ENCODE results near the gene FAM13A.

The FAM13A gene

DNA sequence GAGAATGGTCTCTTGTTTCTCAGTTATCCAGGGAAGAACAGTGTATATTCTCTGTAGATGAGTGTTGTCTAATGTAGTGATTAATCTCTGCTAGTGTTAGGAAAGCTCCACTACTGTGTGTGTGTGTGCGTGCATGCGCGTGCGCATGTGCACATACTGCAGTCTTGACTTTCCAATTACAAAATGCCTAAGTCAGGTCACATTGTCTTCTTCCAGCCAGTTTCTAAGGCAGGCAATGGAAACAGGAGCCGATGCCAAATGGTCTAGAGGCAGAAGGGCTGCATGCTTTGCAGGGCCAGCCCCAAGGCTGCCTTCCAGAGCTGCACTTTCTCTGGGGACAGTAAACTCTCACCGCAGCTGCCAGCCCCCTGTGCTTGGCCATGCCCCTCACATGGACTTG, 328.8 kb downstream of the FAM13A start:
- Histone ChIP-seq H3K9me2 (replicated peaks; ENCODE audit: insufficient read depth, low read length) (no peaks in the 10 kb centered on the region), H3K4me2 (ENCODE audit: low read depth, low read length, poor library complexity, severe bottlenecking) (no peak overlapping the region), H3K9ac (ENCODE audit: low read length) (no peak overlapping the region), H2AFZ (ENCODE audit: low read depth, low read length, severe bottlenecking) (no peak overlapping the region), H3K4me3 (ENCODE audit: insufficient read depth, low read length, poor library complexity, severe bottlenecking) (no peak overlapping the region), H3K9me3 (ENCODE audit: insufficient read depth, low read length) (no peaks in the 10 kb centered on the region), H4K20me1 (ENCODE audit: low read depth, low read length) (no peaks in the 10 kb centered on the region), H3K27me3 (ENCODE audit: low read length) (no peaks in the 10 kb centered on the region), H3K27ac (ENCODE audit: low read depth, low read length) (no peak overlapping the region), H3F3A (ENCODE audit: insufficient read depth) (no peaks in the 10 kb centered on the region), H3K79me2 (ENCODE audit: insufficient read depth, low read length) (no peaks in the 10 kb centered on the region), H3K36me3 (ENCODE audit: low read length) (no peaks in the 10 kb centered on the region)
- no peak for TF ChIP-seq EZH2phosphoT487 (conservative IDR thresholded peaks at IDR 0.05; ENCODE audit: low read length)
- TF ChIP-seq, protein P1, sequence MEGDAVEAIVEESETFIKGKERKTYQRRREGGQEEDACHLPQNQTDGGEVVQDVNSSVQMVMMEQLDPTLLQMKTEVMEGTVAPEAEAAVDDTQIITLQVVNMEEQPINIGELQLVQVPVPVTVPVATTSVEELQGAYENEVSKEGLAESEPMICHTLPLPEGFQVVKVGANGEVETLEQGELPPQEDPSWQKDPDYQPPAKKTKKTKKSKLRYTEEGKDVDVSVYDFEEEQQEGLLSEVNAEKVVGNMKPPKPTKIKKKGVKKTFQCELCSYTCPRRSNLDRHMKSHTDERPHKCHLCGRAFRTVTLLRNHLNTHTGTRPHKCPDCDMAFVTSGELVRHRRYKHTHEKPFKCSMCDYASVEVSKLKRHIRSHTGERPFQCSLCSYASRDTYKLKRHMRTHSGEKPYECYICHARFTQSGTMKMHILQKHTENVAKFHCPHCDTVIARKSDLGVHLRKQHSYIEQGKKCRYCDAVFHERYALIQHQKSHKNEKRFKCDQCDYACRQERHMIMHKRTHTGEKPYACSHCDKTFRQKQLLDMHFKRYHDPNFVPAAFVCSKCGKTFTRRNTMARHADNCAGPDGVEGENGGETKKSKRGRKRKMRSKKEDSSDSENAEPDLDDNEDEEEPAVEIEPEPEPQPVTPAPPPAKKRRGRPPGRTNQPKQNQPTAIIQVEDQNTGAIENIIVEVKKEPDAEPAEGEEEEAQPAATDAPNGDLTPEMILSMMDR (IDR thresholded peaks at IDR 0.05; ENCODE audit: insufficient read depth, low read length, poor library complexity, severe bottlenecking), result no peak

DNA sequence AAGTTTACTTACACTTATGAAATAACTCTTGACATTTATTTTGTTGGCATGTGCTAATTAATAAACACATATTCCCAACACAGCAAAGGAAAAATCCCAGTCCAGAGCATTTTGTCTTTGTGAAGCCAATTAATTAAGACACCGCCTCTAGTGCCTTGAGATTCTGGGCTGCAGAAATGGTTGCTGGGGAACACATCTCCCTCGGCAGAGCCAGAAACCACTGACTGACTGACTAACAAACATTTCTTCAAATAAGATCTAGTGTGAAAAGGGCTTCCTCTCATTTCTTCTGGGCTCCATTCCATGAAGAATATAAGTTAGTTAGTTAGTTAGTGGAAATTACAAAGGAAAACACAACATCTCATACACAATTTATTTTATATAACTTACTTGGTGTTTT, 331.0 kb downstream of the FAM13A start:
- Histone ChIP-seq H4K20me1 (ENCODE audit: low read depth, low read length) (no peaks in the 10 kb centered on the region), H3K9me3 (ENCODE audit: insufficient read depth, low read length) (no peaks in the 10 kb centered on the region), H3K9ac (ENCODE audit: low read length) (no peak overlapping the region), H3K79me2 (ENCODE audit: insufficient read depth, low read length) (no peaks in the 10 kb centered on the region), H2AFZ (ENCODE audit: low read depth, low read length, severe bottlenecking) (no peak overlapping the region), H3K4me3 (ENCODE audit: insufficient read depth, low read length, poor library complexity, severe bottlenecking) (no peak overlapping the region), H3K4me2 (ENCODE audit: low read depth, low read length, poor library complexity, severe bottlenecking) (no peak overlapping the region), H3K36me3 (ENCODE audit: low read length) (no peaks in the 10 kb centered on the region), H3K27me3 (ENCODE audit: low read length) (no peaks in the 10 kb centered on the region), H3K9me2 (replicated peaks; ENCODE audit: insufficient read depth, low read length) (no peaks in the 10 kb centered on the region), H3K27ac (ENCODE audit: low read depth, low read length) (no peak overlapping the region), H3F3A (ENCODE audit: insufficient read depth) (no peaks in the 10 kb centered on the region)
- no peak for TF ChIP-seq EZH2phosphoT487 (conservative IDR thresholded peaks at IDR 0.05; ENCODE audit: low read length)
- TF ChIP-seq, protein P1 (IDR thresholded peaks at IDR 0.05; ENCODE audit: insufficient read depth, low read length, poor library complexity, severe bottlenecking), result no peak

DNA sequence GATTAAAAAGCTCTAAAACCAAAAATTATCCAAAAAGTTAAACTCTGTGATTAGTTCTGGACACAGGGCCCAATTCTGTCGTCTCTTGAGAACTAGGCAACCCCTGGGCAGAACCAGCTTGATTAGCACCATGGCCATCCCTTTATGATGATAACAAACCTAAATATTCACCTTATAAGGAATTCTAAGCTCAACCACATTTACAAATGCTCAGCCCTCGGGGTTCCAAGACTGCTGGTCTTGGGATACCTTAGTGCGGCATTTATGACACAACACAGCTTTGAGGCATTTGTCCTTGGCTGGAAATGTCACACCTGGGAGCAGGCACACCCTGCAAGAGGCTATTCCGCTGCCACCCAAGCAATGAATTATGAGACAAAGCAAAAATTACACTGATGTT, 331.8 kb downstream of the FAM13A start:
- H3K79me2 ChIP-seq (ENCODE audit: insufficient read depth, low read length), result no peaks in the 10 kb centered on the region
- no peaks in the 10 kb centered on the region for H3F3A ChIP-seq (ENCODE audit: insufficient read depth)
- TF ChIP-seq EZH2phosphoT487 (conservative IDR thresholded peaks at IDR 0.05; ENCODE audit: low read length), result no peak
- TF ChIP-seq, protein P1 (IDR thresholded peaks at IDR 0.05; ENCODE audit: insufficient read depth, low read length, poor library complexity, severe bottlenecking), result no peak
- no peak overlapping the region for H3K27ac ChIP-seq (ENCODE audit: low read depth, low read length)
- no peak overlapping the region for H2AFZ ChIP-seq (ENCODE audit: low read depth, low read length, severe bottlenecking)
- H3K9ac ChIP-seq (ENCODE audit: low read length), result no peak overlapping the region
- no peaks in the 10 kb centered on the region for H3K9me3 ChIP-seq (ENCODE audit: insufficient read depth, low read length)
- no peaks in the 10 kb centered on the region for H3K27me3 ChIP-seq (ENCODE audit: low read length)
- H3K4me2 ChIP-seq (ENCODE audit: low read depth, low read length, poor library complexity, severe bottlenecking), result no peak overlapping the region
- no peaks in the 10 kb centered on the region for H4K20me1 ChIP-seq (ENCODE audit: low read depth, low read length)
- no peaks in the 10 kb centered on the region for H3K36me3 ChIP-seq (ENCODE audit: low read length)
- H3K9me2 ChIP-seq (replicated peaks; ENCODE audit: insufficient read depth, low read length), result no peaks in the 10 kb centered on the region
- H3K4me3 ChIP-seq (ENCODE audit: insufficient read depth, low read length, poor library complexity, severe bottlenecking), result no peak overlapping the region
